Ectodermal cell (in vitro differentiated cells): ENCODE data around the gene ST6GALNAC4.
"Not testable (repeated sequence)": the region's sequence is repeated elsewhere in the genome, so short reads cannot be mapped to it uniquely, and the experiment has no call there.

Experiments
- H3K27ac ChIP-seq: 2 replicates; pipeline ENCODE4 v1.7.0; 2013; ENCODE audit warnings: mild to moderate bottlenecking, low read depth, low read length; ENCODE audit not compliant: insufficient read depth, poor library complexity, severe bottlenecking
- H3K27me3 ChIP-seq: 2 replicates; pipeline ENCODE4 v1.7.0; 2013; ENCODE audit warnings: mild to moderate bottlenecking, low read length; ENCODE audit not compliant: insufficient read depth, control insufficient read depth, poor library complexity, severe bottlenecking
- H3K36me3 ChIP-seq: one replicate; pipeline ENCODE4 v1.7.0; 2013; ENCODE audit warnings: low read length; ENCODE audit not compliant: control insufficient read depth, insufficient read depth
- H3K4me1 ChIP-seq: one replicate; pipeline ENCODE4 v1.7.0; 2013; ENCODE audit warnings: low read length; ENCODE audit not compliant: control insufficient read depth, insufficient read depth
- H3K4me3 ChIP-seq: 2 replicates; pipeline ENCODE4 v1.7.0; 2013; ENCODE audit warnings: low read depth, low read length, control low read depth; ENCODE audit not compliant: insufficient read depth
- H3K9me3 ChIP-seq: 2 replicates; pipeline ENCODE4 v1.7.0; 2013; ENCODE audit warnings: mild to moderate bottlenecking, low read length, moderate library complexity; ENCODE audit not compliant: control insufficient read depth
- WGBS, 2 experiments: methylation state at CpG; one replicate each; pipeline ENCODE4 v1.1.7; 2013; ENCODE audit warnings: missing lambda C conversion rate in 2 of 2; 5-methylcytosine and 5-hydroxymethylcytosine counted together

The ST6GALNAC4 gene

DNA sequence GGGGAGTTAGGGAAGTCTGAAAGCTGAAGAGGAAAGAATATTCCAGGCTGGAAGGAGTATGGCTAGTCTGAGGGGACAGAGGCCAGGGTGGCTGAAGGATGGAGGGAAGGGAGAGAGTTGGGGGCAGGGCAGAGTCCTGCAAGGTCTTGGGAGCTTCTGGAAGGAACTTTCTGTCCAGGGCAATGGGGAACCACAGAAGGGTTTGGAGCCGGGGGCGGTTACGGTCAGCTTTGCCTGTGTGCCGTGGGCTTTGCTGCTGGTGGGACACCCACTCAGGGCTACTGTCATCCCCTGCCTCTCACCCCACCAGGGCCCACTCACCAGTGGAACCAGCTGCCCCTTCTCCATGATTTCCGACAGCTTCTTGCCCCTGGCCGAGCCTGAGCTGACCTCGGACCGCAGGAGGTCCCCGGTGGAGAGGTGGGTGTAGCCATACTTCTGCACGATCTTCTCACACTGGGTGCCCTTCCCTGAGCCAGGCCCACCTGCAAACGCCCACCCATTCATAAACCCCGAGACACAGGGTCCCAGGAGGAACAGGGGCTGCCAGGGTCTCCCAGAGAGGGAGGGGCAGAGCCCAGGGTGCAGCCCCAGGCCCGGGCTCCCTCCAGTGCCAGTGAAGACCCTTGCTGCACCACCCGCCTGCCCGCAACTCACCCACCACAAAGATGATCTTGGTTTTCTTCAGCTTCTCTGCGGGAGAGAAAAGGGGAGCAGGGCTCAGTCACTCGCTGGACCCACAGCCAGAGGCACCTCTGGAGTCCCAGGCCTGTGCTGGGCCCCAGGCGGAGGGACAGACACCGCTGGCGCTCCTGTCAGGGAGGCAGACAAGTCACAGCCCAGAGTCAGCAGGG, 44.2 kb downstream of the ST6GALNAC4 start:
- Histone ChIP-seq H3K36me3 (no peaks in the 10 kb centered on the region), H3K27me3 (no peaks in the 10 kb centered on the region), H3K4me1 (peaks cover 23% of the 10 kb centered on the region), H3K9me3 (no peaks in the 10 kb centered on the region), H3K4me3 (no peak overlapping the region), H3K27ac (peak overlapping the region; percentile 6)
- 92 to 94% methylated on average over 20 of the region's 20 CpGs for WGBS, 2 experiments

DNA sequence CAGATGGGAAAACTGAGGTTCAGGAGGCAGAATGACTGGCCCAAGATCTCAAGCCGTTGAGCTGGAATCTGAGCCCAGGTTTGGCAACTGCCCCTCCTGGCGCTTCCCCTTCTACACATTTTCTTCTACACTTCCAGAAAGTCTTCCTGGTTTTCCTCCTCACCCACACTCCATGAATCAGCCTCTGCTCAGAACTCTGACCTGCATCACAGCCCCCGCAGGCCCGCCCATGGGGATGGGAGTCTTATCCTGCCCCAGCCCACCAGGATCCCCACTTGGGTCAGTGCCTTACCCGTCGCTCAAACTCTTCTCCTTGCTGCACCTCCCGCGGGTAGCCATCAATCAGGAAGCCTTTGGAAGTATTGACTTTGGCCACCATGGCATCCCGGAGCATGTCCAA, 45.3 kb downstream of the ST6GALNAC4 start:
- Histone ChIP-seq H3K4me1 (peaks cover 16% of the 10 kb centered on the region), H3K9me3 (no peaks in the 10 kb centered on the region), H3K4me3 (no peak overlapping the region), H3K36me3 (no peaks in the 10 kb centered on the region), H3K27me3 (no peaks in the 10 kb centered on the region), H3K27ac (no peak overlapping the region)
- WGBS, 2 experiments = 89 to 93% methylated on average over 9 of the region's 9 CpGs

DNA sequence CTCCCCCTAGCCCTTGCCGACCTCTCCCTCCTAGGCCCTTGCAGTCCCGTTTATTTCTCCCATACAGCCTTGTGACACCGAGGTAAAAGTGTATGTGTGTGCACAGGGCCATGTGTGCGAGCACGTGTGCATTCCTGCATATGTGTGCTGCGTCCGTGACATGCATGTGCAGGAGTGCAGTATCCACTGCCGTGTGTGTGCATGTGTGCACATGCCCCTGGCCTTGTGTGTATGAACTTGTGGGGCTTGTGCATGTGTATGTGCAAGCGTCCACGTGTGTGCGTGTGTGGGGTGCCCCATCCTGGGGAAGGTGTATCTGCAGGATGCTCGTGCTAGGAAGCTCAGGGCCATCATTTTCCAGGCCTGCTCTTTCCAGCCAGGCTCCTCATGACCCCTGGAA, 46.0 kb downstream of the ST6GALNAC4 start:
- Histone ChIP-seq H3K27ac (no peak overlapping the region), H3K4me1 (peaks cover 11% of the 10 kb centered on the region), H3K4me3 (no peak overlapping the region), H3K27me3 (no peaks in the 10 kb centered on the region), H3K9me3 (no peaks in the 10 kb centered on the region), H3K36me3 (no peaks in the 10 kb centered on the region)
- 91 to 92% methylated on average over 12 of the region's 12 CpGs for WGBS, 2 experiments

DNA sequence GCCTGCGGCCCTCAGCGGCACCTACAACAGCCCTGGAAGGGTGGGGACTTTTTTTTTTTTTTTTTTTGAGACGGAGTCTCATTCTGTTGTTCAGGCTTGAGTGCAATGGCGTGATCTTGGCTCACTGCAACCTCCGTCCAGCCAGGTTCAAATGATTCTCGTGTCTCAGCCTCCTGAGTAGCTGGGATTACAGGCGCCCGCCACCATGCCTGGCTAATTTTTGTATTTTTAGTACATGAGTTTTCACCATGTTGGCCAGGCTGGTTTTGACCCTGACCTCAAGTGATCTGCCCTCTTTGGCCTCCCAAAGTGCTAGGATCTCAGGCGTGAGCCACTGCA, 46.7 kb downstream of the ST6GALNAC4 start:
- H3K36me3 ChIP-seq, H3K27me3 ChIP-seq, H3K27ac ChIP-seq, H3K9me3 ChIP-seq, H3K4me3 ChIP-seq: not testable (repeated sequence)
- peaks cover 12% of the 10 kb centered on the region for H3K4me1 ChIP-seq
- 65 to 67% methylated on average over 9 of the region's 9 CpGs for WGBS, 2 experiments

DNA sequence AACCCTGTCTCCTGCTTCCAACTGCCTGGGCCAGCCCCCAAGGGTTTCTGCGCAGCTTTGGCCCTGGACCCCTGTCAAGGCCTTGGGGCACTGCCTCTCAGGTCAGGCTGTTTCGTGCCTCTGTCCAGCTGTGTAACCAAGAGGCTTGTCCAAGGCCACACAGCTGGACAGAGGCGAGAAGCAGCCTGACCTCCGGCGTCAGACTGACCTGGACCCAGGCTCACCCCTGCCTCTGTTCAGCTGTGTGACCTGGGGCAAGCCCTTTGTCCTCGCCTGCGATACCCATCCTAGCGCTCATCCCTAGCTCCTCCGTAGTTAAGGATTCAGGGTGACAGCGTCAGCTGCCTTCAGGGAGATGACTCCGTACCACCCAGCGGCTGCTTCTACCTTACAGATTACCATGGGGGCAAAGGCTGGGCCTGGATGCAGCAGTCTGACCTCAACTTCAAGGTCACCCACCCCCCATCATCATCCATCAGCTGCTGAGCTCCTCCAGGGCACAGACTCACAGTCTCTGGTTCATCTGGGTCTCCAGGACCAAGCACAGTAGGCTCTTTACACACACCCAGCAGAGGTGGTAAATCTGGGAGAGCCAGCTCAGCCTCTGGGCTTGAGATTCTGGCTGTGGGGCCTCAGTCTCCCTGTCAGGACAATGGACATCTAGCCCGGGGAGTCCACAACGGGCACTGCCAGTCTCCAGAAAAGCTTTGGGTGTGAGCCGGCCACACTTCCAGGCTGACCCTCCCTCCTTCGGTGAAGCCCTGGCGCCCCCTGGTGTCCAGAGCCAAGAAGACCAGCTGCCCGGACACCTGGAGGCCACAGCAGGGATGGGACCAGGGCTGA, 47.3 kb downstream of the ST6GALNAC4 start:
- Histone ChIP-seq H3K36me3 (no peaks in the 10 kb centered on the region), H3K4me1 (peaks cover 13% of the 10 kb centered on the region), H3K9me3 (no peaks in the 10 kb centered on the region), H3K27me3 (no peaks in the 10 kb centered on the region), H3K27ac (no peak overlapping the region), H3K4me3 (no peak overlapping the region)
- 69% methylated on average over 18 of the region's 18 CpGs for WGBS, 2 experiments

DNA sequence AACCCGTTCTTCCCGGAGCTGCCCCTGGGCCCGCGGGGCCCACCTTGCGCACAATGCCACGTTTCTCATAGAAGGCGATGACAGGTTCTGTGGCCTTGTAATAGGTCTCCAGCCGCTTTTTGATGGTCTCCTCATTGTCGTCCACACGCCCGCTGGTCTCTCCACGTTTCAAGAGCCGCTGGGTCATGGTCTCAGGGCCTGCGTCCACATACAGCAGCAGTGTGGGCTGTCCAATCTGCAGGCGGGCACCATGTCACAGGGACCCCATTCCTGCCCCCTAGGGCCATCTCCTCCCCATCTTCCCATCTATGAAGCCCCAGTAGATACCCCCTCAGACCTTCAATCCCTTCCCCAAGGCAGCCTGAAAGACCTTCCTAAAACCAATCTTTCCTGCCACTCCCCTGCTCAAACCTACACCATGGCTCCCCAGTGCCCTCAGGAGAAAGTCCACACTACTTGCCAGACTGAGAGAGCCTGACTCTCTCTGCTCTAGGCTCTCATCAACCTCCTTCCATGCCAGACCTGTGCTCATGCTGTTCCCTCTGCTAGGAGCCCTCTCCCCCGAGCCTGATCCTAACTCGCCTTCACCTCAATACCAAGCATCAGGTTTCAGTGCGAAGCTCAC, 48.5 kb downstream of the ST6GALNAC4 start:
- peaks cover 6% of the 10 kb centered on the region for H3K4me1 ChIP-seq
- H3K27ac ChIP-seq = no peak overlapping the region
- H3K27me3 ChIP-seq = no peaks in the 10 kb centered on the region
- H3K36me3 ChIP-seq = no peaks in the 10 kb centered on the region
- H3K4me3 ChIP-seq = no peak overlapping the region
- H3K9me3 ChIP-seq = no peaks in the 10 kb centered on the region
- 91% methylated on average over 18 of the region's 18 CpGs for WGBS, 2 experiments

DNA sequence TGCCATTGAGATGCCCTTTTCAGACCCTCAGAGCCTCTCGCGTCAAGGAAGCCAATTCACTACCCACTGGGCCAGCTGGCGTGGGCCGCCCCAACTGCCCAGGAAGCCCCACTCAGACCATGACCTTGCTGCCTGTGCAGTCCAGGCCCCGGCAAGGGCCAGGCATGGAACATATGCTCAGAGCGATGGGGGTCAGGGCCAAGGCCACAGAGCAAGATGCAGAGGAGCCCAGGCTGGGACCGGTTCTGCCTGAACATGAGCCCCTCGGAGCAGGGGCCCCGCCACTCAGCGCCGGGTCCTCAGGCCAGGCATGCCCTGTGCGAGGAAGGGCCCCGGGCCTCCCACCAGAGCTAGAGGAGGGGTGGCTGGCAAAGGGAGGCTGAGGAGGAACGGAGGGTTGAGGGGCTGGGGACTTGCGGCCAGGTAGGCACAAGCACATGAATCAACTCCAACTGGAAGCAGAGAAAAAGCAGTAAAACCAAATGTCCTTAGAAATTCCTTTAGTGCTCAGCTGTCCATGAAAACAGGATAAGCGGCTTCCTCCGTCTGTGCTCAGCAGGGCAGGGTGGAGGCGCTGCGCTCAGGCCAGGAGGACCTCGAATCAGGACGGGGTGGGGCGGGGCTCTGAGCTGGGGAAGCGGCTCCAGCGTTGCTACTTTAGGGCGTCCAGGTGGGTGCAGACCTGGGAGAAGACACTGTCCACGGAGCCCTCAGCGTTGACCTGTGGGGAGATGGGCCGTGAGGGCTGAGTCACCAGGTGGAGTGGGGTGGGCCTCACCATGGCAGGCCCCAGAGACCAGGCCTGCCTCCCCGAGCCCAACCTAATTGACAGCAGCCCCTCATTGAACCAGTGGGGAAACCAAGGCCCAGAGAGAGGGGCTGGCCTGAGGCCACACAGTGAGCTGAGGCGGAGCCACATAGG, 49.2 kb downstream of the ST6GALNAC4 start:
- WGBS, 2 experiments = 90% methylated on average over 30 of the region's 30 CpGs
- Histone ChIP-seq H3K36me3 (no peaks in the 10 kb centered on the region), H3K27me3 (no peaks in the 10 kb centered on the region), H3K9me3 (no peaks in the 10 kb centered on the region), H3K27ac (no peak overlapping the region), H3K4me3 (no peak overlapping the region), H3K4me1 (peaks cover 5% of the 10 kb centered on the region)

DNA sequence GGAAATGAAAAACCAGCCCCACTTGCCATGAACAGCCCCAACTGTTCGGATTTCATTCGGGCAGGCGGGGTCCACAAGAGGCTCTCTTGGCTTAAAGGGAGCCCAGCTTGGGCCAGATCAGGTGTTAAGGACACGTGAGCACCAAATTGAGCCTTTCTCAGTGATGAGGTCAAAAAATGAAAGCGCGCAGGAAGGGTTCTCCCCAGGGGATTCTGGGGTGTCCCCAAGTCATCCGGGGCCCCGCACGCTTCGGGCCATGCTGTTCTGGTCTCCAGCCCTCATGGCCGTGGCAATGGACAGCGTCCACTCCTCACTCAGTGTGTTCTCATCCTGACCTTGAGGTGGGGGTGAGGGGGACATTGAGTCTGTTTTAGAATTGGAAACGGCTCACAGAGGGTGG, 50.3 kb downstream of the ST6GALNAC4 start:
- no peaks in the 10 kb centered on the region for H3K36me3 ChIP-seq
- no peaks in the 10 kb centered on the region for H3K27me3 ChIP-seq
- H3K4me3 ChIP-seq = no peak overlapping the region
- H3K4me1 ChIP-seq = peaks cover 5% of the 10 kb centered on the region
- no peak overlapping the region for H3K27ac ChIP-seq
- no peaks in the 10 kb centered on the region for H3K9me3 ChIP-seq
- WGBS, 2 experiments = 96 to 97% methylated on average over 13 of the region's 13 CpGs

DNA sequence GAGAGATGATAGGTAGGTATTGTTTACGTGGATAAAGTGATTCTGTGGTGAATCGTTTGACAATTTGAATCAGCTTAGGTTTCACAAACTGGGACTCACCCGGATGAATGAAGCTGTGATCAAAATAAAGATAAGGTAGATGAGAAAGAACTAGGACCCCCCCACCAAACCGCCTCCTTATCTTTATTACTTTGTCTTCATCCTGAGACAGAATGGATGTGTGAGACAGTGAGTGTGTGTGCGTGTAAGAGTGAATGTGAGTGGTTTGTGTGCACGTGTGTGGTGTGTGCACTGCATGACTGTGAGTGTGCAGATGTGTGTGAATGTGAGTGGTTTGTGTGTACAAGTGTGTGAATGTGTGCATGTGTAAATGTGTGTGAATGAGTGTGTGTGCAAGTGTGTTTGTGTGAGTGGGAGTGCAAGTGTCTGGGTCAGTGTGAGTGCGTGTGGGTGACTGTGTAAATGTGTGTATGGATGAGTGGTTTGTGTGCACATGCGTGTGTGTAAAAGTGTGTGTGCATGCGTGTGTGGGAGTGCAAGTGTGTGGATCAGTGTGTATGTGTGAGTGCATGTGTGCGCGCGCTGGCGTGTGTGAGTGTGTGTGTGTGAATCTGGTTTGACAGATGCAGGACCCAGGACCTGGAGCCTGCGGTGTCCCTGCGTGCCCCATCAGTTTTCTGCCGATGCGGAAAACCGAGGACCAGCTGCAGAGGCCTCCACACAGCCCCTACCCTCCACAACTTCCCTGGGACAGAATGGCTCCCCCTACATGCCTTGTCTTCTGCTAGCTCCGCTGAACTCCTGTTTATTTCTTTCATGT, 51.0 kb downstream of the ST6GALNAC4 start:
- Histone ChIP-seq H3K4me3 (no peak overlapping the region), H3K9me3 (no peaks in the 10 kb centered on the region), H3K36me3 (no peaks in the 10 kb centered on the region), H3K27ac (no peak overlapping the region), H3K4me1 (peaks cover 5% of the 10 kb centered on the region), H3K27me3 (no peaks in the 10 kb centered on the region)
- 81 to 82% methylated on average over 19 of the region's 19 CpGs for WGBS, 2 experiments
